Neural crest cell (in vitro differentiated cells): Measurements from ENCODE around the gene LCE1B. TPM values are rescaled to one million over a fixed set of nuclear protein-coding genes. Genes with fewer than 3 reads are reported as not detected.

Source experiments
- DNase-seq: peaks from one replicate; pipeline ENCODE4 v3.0.0; 2021; ENCODE audit warnings: low read depth, mixed read lengths, low spot score
- H3K27ac Mint-ChIP-seq: one replicate; pipeline ENCODE4 v1.8.0; 2021; ENCODE audit warnings: mild to moderate bottlenecking, mixed read lengths; ENCODE audit not compliant: unreplicated experiment
- H3K27me3 Mint-ChIP-seq: 2 replicates; pipeline ENCODE4 v1.8.0; 2021; ENCODE audit warnings: low read depth, mild to moderate bottlenecking, mixed read lengths
- H3K36me3 Mint-ChIP-seq: 2 replicates; pipeline ENCODE4 v1.8.0; 2021; ENCODE audit warnings: low read depth, mild to moderate bottlenecking, mixed read lengths
- H3K4me1 Mint-ChIP-seq: 2 replicates; pipeline ENCODE4 v1.8.0; 2021; ENCODE audit warnings: mixed read lengths
- H3K4me3 Mint-ChIP-seq: one replicate; pipeline ENCODE4 v1.8.0; 2021; ENCODE audit warnings: mild to moderate bottlenecking, mixed read lengths
- H3K9me3 Mint-ChIP-seq: 2 replicates; pipeline ENCODE4 v1.8.0; 2021; ENCODE audit warnings: mixed read lengths
- total RNA-seq: library from RNA; stranded (reverse); gene quantifications from 2 replicates; pipeline ENCODE4 v1.2.1, GENCODE V29; 2021
- TF ChIP-seq, protein P1 (sequence below): fragments of 200-600 bp; sonication (generic); conservative IDR thresholded peaks from 2 replicates; pipeline ENCODE4 v1.5.0; 2021; ENCODE audit warnings: antibody characterized with exemption, mild to moderate bottlenecking

Gene LCE1B
- total RNA-seq, 1 donor from 2014 or later: not detected

- no peak overlapping the region for H3K4me3 Mint-ChIP-seq
- H3K36me3 Mint-ChIP-seq: peaks cover 7% of the 10 kb centered on the region
- no peaks in the 10 kb centered on the region for H3K4me1 Mint-ChIP-seq
- TF ChIP-seq, protein P1, sequence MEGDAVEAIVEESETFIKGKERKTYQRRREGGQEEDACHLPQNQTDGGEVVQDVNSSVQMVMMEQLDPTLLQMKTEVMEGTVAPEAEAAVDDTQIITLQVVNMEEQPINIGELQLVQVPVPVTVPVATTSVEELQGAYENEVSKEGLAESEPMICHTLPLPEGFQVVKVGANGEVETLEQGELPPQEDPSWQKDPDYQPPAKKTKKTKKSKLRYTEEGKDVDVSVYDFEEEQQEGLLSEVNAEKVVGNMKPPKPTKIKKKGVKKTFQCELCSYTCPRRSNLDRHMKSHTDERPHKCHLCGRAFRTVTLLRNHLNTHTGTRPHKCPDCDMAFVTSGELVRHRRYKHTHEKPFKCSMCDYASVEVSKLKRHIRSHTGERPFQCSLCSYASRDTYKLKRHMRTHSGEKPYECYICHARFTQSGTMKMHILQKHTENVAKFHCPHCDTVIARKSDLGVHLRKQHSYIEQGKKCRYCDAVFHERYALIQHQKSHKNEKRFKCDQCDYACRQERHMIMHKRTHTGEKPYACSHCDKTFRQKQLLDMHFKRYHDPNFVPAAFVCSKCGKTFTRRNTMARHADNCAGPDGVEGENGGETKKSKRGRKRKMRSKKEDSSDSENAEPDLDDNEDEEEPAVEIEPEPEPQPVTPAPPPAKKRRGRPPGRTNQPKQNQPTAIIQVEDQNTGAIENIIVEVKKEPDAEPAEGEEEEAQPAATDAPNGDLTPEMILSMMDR: no peak
- H3K27me3 Mint-ChIP-seq: no peaks in the 10 kb centered on the region
- H3K27ac Mint-ChIP-seq: no peak overlapping the region
- no peak for DNase-seq
- H3K9me3 Mint-ChIP-seq: peaks cover 21% of the 10 kb centered on the region
Measured at GRCh38 chr1:152777510-152778137, 34.1 kb upstream of the LCE1B start.

- H3K27ac Mint-ChIP-seq: no peak overlapping the region
- TF ChIP-seq, protein P1: no peak
- H3K4me1 Mint-ChIP-seq: no peaks in the 10 kb centered on the region
- no peaks in the 10 kb centered on the region for H3K36me3 Mint-ChIP-seq
- H3K9me3 Mint-ChIP-seq: peaks cover 12% of the 10 kb centered on the region
- DNase-seq: no peak
- no peaks in the 10 kb centered on the region for H3K27me3 Mint-ChIP-seq
- no peak overlapping the region for H3K4me3 Mint-ChIP-seq
Measured at GRCh38 chr1:152783095-152783494, 28.7 kb upstream of the LCE1B start.

GRCh38 chr1:152786077-152786476 lies 25.7 kb upstream of the LCE1B start, which contains the start of gene LCE1E:
TSS of gene LCE1E (plus strand) at chr1:152786257. CDS start at chr1:152787300, 1,043 bp downstream.
- Mint-ChIP-seq H3K9me3 (peaks cover 5% of the 10 kb centered on the region), H3K27me3 (no peaks in the 10 kb centered on the region)

GRCh38 chr1:152795686-152796085 lies 16.1 kb upstream of the LCE1B start:
- Mint-ChIP-seq H3K27me3 (no peaks in the 10 kb centered on the region), H3K27ac (no peak overlapping the region), H3K9me3 (peaks cover 14% of the 10 kb centered on the region)

More at GRCh38 chr1:152786077-152786476, 25.7 kb upstream of the LCE1B start, which contains the start of gene LCE1E:
- H3K4me3 Mint-ChIP-seq: no peak within 1 kb of the TSS
- no peaks in the 10 kb centered on the region for H3K36me3 Mint-ChIP-seq
- H3K4me1 Mint-ChIP-seq: no peaks in the 10 kb centered on the region
- no peak within 1 kb of the TSS for H3K27ac Mint-ChIP-seq
- DNase-seq: no peak
- TF ChIP-seq, protein P1: no peak

GRCh38 chr1:152796421-152796820 lies 15.3 kb upstream of the LCE1B start, which contains the start of gene LCE1D:
TSS of gene LCE1D (plus strand) at chr1:152796721. CDS start at chr1:152797795, 1,074 bp downstream.
- DNase-seq: no peak
- Mint-ChIP-seq H3K27ac (no peak within 1 kb of the TSS), H3K27me3 (no peaks in the 10 kb centered on the region), H3K4me1 (no peaks in the 10 kb centered on the region), H3K4me3 (no peak within 1 kb of the TSS), H3K9me3 (peaks cover 18% of the 10 kb centered on the region), H3K36me3 (peaks cover 2% of the 10 kb centered on the region)
- TF ChIP-seq, protein P1: no peak

More at GRCh38 chr1:152795686-152796085, 16.1 kb upstream of the LCE1B start:
- TF ChIP-seq, protein P1: no peak
- Mint-ChIP-seq H3K4me1 (no peaks in the 10 kb centered on the region), H3K36me3 (peaks cover 2% of the 10 kb centered on the region), H3K4me3 (no peak overlapping the region)
- DNase-seq: no peak
